Prostate gland (tissue), 2 donors: ENCODE data around the gene CALM3. TPM values are rescaled to one million over a fixed set of nuclear protein-coding genes. Genes with fewer than 3 reads are reported as not detected.

Experiments
- DNase-seq: peaks from one replicate; pipeline ENCODE4 v3.0.0-alpha.2; 2019; ENCODE audit warnings: low spot score
- H3K27ac ChIP-seq, 2 donors: fragments of 200-600 bp; sonication (generic); 2 replicates each; pipeline ENCODE4 v1.5.1; 2017 to 2019
- H3K27me3 ChIP-seq: fragments of 200-600 bp; sonication (generic); replicated peaks from 2 replicates; pipeline ENCODE4 v1.5.1; 2019; ENCODE audit not compliant: insufficient read depth
- H3K36me3 ChIP-seq, 2 donors: fragments of 200-600 bp; sonication (generic); 1 replicate in 1 of 2; 2 replicates in 1 of 2; pipeline versions ENCODE4 v1.5.1 to v1.8.1; 2017 to 2019
- H3K4me1 ChIP-seq: fragments of 200-600 bp; sonication (generic); replicated peaks from 2 replicates; pipeline ENCODE4 v1.5.1; 2019
- H3K4me3 ChIP-seq, 2 donors: fragments of 200-600 bp; sonication (generic); 2 replicates each; pipeline ENCODE4 v1.5.1; 2017 to 2019
- H3K9me3 ChIP-seq: fragments of 200-600 bp; sonication (generic); 2 replicates; pipeline ENCODE4 v1.5.1; 2017
- CTCF ChIP-seq, 4 experiments: fragments of 200-600 bp in 2 of 4; fragments of 450-650 bp in 2 of 4; sonication (generic) in 2 of 4; IDR thresholded peaks; 1 replicate in 3 of 4; 2 replicates in 1 of 4; pipeline ENCODE4 v1.5.1; 2016 to 2019; ENCODE audit warnings: antibody characterized with exemption in 4 of 4, mild to moderate bottlenecking in 2 of 4, moderate library complexity in 2 of 4
- POLR2A ChIP-seq: fragments of 450-650 bp; IDR thresholded peaks from one replicate; pipeline ENCODE4 v1.6.1; 2016; ENCODE audit warnings: antibody characterized with exemption, mild to moderate bottlenecking
- POLR2AphosphoS5 ChIP-seq: sonication (generic); formaldehyde crosslinking; IDR thresholded peaks from one replicate; pipeline ENCODE4 v1.6.1; 2017; ENCODE audit warnings: antibody characterized with exemption
- WGBS: methylation state at CpG from one replicate; pipeline ENCODE4 v1.1.5; 2018; 5-methylcytosine and 5-hydroxymethylcytosine counted together
- intact Hi-C: fragments of 100-400 bp; cut with DNase I; formaldehyde crosslinking; loops from one replicate; pipeline ENCODE4 v1.14.2; 2022
- total RNA-seq, 2 donors: library from RNA; depleted of rRNA; stranded (reverse); fragments of >200 nt; gene quantifications; one replicate each; pipeline ENCODE4 v1.1.0, GENCODE V29; 2016

Gene CALM3
- total RNA-seq, 2 donors from 2014 or later = 166 to 171 TPM

- Histone ChIP-seq H3K4me3 (no peak overlapping the region), H3K9me3 (no peaks in the 10 kb centered on the region), H3K27ac (no peak overlapping the region), H3K27me3 (no peaks in the 10 kb centered on the region), H3K36me3 (peaks cover 10 to 15% of the 10 kb centered on the region in 2 donors), H3K4me1 (peaks cover 3% of the 10 kb centered on the region)
- intact Hi-C loops = no loop called here
- no peak for TF ChIP-seq POLR2A
- TF ChIP-seq CTCF (IDR thresholded peaks at IDR 0.05) = no peak
- TF ChIP-seq POLR2AphosphoS5 = no peak
- DNase-seq = no peak
- WGBS = 65% methylated on average over 12 of the region's 12 CpGs
Observed at GRCh38 chr19:46606681-46607447, 5.7 kb downstream of the CALM3 start.

- H3K9me3 ChIP-seq = no peaks in the 10 kb centered on the region
- WGBS = 84% methylated on average over 12 of the region's 12 CpGs
- H3K4me1 ChIP-seq = peaks cover 1% of the 10 kb centered on the region
- no peak overlapping the region for H3K27ac ChIP-seq
- H3K4me3 ChIP-seq = no peak overlapping the region
- peaks cover 10 to 15% of the 10 kb centered on the region in 2 donors for H3K36me3 ChIP-seq
- no peak for DNase-seq
- no peak for TF ChIP-seq POLR2AphosphoS5
- no peak for TF ChIP-seq POLR2A
- no peak for TF ChIP-seq CTCF (IDR thresholded peaks at IDR 0.05)
- intact Hi-C loops = no loop called here
- H3K27me3 ChIP-seq = no peaks in the 10 kb centered on the region
Observed at GRCh38 chr19:46607448-46607841, 6.3 kb downstream of the CALM3 start.

GRCh38 chr19:46608178-46608577, 7.0 kb downstream of the CALM3 start:
- intact Hi-C loops = no loop called here
- 95% methylated on average over 9 of the region's 9 CpGs for WGBS
- no peak overlapping the region for H3K27ac ChIP-seq

GRCh38 chr19:46608581-46609345, 7.6 kb downstream of the CALM3 start:
- DNase-seq = no peak
- Histone ChIP-seq H3K36me3 (peaks cover 10 to 15% of the 10 kb centered on the region in 2 donors), H3K4me3 (no peak overlapping the region), H3K4me1 (no peaks in the 10 kb centered on the region), H3K9me3 (no peaks in the 10 kb centered on the region), H3K27ac (no peak overlapping the region), H3K27me3 (no peaks in the 10 kb centered on the region)
- WGBS = 85% methylated on average over 27 of the region's 27 CpGs
- intact Hi-C loops = no loop called here
- TF ChIP-seq POLR2A (no peak), POLR2AphosphoS5 (no peak), CTCF (IDR thresholded peaks at IDR 0.05) (no peak)

More at GRCh38 chr19:46608178-46608577, 7.0 kb downstream of the CALM3 start:
- Histone ChIP-seq H3K36me3 (peaks cover 10 to 15% of the 10 kb centered on the region in 2 donors), H3K4me1 (no peaks in the 10 kb centered on the region), H3K27me3 (no peaks in the 10 kb centered on the region), H3K9me3 (no peaks in the 10 kb centered on the region), H3K4me3 (no peak overlapping the region)
- TF ChIP-seq CTCF (IDR thresholded peaks at IDR 0.05) (no peak), POLR2A (no peak), POLR2AphosphoS5 (no peak)
- DNase-seq = no peak
